Measurements from ENCODE around the gene PWWP2B.
A peak's percentile ranks its signal among the peaks of the same experiment; 100 is the strongest.

PWWP2B gene

GRCh38 chr10:132388891-132389432 is 8.0 kb upstream of the PWWP2B start:
- TF ChIP-seq USF1 (IDR thresholded peaks at IDR 0.05) (peak; percentile 21; the same call in 1 of the 2 replicates), CEBPB (IDR thresholded peaks at IDR 0.05) (no peak), EP300 (IDR thresholded peaks at IDR 0.05; ENCODE audit: borderline replicate concordance) (no peak), ZBTB7A (IDR thresholded peaks at IDR 0.05; ENCODE audit: low read depth) (peak; percentile 72), RAD21 (IDR thresholded peaks at IDR 0.05; ENCODE audit: low read depth) (no peak), EGR1 (IDR thresholded peaks at IDR 0.05) (no peak), TEAD4 (IDR thresholded peaks at IDR 0.05) (no peak), FOXM1 (IDR thresholded peaks at IDR 0.05; ENCODE audit: borderline replicate concordance, low read depth) (no peak), TAF1 (IDR thresholded peaks at IDR 0.05; ENCODE audit: low read depth) (no peak)

DNA sequence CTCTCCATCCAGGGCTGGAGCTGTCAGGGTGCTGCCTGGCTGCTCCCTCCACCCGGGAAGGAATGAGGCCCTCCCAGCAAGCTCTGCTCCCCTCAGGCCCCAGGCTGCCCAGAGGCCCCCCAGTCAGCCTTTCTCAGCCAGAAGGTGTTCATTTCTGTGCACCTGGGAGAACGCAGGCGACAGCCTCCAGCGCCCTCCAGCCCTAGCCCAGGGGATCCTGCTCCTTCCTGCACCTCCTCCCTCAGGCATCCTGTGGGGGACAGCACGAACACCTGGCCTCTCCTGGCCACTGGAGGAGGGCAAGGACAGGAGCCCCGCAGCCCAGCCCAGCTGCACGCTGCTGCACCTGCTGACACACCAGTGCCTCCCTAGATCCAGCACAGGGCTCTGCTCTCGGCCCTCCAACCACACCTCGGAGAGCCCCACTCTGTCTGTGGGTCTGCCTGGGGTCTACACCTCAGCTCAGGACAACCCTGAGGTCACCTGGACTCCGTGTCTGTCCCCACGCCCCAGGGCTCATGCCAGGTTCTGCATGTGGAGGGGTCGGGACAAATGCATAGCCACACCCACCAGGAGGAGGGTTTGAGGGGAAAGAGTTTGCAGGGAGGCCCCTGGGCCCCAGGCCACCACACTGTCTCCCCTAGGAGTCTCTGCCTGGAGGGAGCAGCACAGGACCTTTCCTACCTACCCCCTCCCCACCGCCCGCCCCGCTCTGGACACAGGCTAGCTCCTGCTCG is 7.4 kb upstream of the PWWP2B start:
- no peak for TF ChIP-seq TAF1 (IDR thresholded peaks at IDR 0.05; ENCODE audit: low read depth)
- TF ChIP-seq, protein P1, sequence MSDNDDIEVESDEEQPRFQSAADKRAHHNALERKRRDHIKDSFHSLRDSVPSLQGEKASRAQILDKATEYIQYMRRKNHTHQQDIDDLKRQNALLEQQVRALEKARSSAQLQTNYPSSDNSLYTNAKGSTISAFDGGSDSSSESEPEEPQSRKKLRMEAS (IDR thresholded peaks at IDR 0.05), result peak; percentile 40; the same call in 1 of the 2 replicates
- no peak for TF ChIP-seq CEBPB (IDR thresholded peaks at IDR 0.05)
- no peak for TF ChIP-seq REST (IDR thresholded peaks at IDR 0.05; ENCODE audit: low read depth)
- TF ChIP-seq TEAD4 (IDR thresholded peaks at IDR 0.05), result no peak
- TF ChIP-seq RAD21 (IDR thresholded peaks at IDR 0.05; ENCODE audit: low read depth), result peak; percentile 25; the same call in 1 of the 2 replicates
- TF ChIP-seq ZBTB7A (IDR thresholded peaks at IDR 0.05; ENCODE audit: low read depth), result peak; percentile 27; the same call in 1 of the 2 replicates
- TF ChIP-seq EP300 (IDR thresholded peaks at IDR 0.05; ENCODE audit: borderline replicate concordance), result peak; percentile 34; the same call in 1 of the 2 replicates
- no peak for TF ChIP-seq EGR1 (IDR thresholded peaks at IDR 0.05)
- TF ChIP-seq USF1 (IDR thresholded peaks at IDR 0.05), result 0 out of 2 replicates have a peak, but pooled peaks have one; percentile 15
- TF ChIP-seq YY1 (IDR thresholded peaks at IDR 0.05; ENCODE audit: low read depth), result 0 out of 2 replicates have a peak, but pooled peaks have one; percentile 26
- no peak for TF ChIP-seq CREB1 (IDR thresholded peaks at IDR 0.05; ENCODE audit: low read depth)
- peak; percentile 77 for TF ChIP-seq TCF12 (IDR thresholded peaks at IDR 0.05; ENCODE audit: low read depth)
- TF ChIP-seq FOXM1 (IDR thresholded peaks at IDR 0.05; ENCODE audit: borderline replicate concordance, low read depth), result no peak
- no peak for TF ChIP-seq NFIC (IDR thresholded peaks at IDR 0.05)

DNA sequence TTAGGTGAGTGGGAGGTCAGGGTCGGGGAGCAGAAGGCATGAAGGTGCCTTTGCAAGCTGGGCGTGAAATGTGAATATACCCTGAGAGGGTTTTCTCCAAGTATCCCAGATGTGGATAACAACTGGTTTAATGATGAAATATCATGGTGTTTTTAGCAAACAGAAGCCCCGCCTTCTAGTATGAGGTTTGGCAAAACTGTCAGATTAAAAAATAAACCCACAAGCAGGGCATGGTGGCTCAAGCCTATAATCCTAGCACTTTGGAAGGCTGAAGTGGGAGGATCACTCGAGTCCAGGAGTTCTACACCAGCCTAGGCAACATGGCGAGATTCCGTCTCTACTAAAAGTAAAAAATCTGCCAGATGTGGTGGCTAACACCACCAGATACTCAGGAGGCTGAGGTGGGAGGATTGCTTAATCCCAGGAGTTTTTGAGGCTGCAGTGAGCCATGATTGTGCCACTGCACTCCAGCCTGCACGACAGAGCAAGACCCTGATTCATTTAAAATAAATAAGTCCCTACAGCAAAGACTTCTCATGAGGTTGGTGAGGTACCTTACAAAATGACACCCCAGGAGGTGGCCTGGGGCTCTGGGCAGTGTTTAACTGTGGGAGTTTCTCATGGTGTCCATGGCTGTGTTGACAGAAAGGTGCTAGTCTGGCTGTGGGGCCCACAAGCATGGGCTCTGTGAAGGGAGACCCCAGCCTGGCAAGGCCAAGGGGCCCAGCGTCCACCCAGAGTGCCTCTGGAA is 6.7 kb upstream of the PWWP2B start:
- no peak for TF ChIP-seq EGR1 (IDR thresholded peaks at IDR 0.05)

DNA sequence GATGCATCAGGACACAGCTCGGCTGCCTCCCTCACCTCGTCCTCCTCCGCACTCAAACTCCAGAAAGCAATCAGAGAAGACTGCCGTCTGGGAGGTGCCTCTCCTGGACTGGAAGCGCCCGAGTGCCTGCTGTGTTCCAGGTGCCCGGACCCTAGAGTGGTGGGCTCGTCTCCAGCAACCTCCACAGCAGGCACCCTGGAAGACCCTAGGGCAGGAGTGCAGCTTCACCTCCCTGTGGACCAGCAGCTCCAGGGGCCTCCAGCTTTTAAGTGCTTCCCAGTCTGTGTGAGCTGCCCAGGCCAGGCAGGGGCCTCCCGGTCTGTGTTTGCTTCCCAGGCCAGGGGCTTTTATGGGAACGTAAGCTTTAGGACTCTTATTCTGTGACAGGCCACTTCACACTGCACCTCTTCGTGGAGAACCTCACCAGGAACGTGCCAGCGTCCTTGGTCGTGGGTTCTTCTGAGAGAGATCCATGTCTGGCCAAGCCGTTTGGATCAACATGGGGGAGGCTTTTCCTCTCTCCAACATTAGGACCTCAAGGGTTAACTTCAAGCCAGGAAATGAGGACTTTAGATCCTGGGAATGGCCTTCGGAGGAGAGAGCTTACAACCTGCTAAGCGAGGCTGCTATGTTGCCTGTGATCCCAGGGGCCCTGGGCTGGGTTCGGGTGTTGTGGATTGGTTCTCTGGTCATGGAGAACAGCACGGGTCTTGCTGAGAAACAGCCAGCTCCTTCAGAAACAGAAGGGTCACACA is 5.9 kb upstream of the PWWP2B start:
- TF ChIP-seq TCF12 (IDR thresholded peaks at IDR 0.05; ENCODE audit: low read depth), result no peak

DNA sequence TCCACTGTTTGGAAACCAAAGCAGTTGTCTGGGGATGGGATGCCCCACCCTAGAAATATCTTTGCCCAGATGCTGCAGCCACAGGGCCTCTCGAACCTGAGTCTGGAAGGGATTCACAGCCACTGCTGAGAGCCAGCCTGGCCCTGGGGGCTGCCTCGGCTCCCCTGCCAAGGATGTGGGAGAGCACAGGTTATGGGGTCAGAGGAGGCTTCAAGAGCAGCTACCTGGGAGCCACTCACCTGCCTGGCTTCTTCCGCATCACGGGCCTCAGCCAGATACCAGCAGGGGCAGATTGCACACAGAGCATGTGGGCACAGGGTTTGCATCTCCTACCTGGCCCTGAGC is 5.4 kb upstream of the PWWP2B start:
- TF ChIP-seq USF1 (IDR thresholded peaks at IDR 0.05) (no peak), CREB1 (IDR thresholded peaks at IDR 0.05; ENCODE audit: low read depth) (no peak), YY1 (IDR thresholded peaks at IDR 0.05; ENCODE audit: low read depth) (no peak), TCF12 (IDR thresholded peaks at IDR 0.05; ENCODE audit: low read depth) (no peak), FOXM1 (IDR thresholded peaks at IDR 0.05; ENCODE audit: borderline replicate concordance, low read depth) (no peak)
- TF ChIP-seq, protein P1 (IDR thresholded peaks at IDR 0.05), result no peak

DNA sequence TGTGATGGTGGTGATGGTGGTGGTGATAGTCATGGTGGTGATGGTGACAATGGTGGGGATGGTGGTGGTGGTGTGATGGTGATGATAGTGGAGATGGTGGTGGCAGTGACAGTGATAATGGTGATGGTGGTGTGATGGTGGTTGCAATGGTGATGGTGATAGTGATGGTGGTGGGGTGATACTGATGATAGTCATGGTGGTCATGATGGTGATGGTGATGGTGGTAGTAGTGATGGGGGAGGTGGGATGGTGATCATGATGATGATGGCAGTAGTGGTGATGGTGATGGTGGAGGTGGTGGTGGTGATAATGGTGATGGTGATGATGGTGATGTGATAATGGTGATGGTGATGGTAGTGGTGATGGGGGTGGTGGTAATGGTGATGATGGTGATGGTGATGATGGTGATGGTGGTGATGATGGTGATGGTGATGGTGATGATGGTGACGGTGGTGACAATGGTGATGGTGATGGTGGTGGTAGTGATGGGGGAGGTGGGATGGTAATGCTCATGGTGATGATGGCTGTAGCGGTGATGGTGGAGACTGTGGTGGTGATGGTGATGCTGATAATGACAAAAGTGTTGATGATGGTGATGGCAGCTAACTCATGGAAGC is 4.7 kb upstream of the PWWP2B start:
- TF ChIP-seq NFIC (IDR thresholded peaks at IDR 0.05), result no peak
- TF ChIP-seq ZBTB7A (IDR thresholded peaks at IDR 0.05; ENCODE audit: low read depth), result no peak
- no peak for TF ChIP-seq YY1 (IDR thresholded peaks at IDR 0.05; ENCODE audit: low read depth)
- TF ChIP-seq CEBPB (IDR thresholded peaks at IDR 0.05), result no peak
- TF ChIP-seq FOXM1 (IDR thresholded peaks at IDR 0.05; ENCODE audit: borderline replicate concordance, low read depth), result no peak
- TF ChIP-seq CREB1 (IDR thresholded peaks at IDR 0.05; ENCODE audit: low read depth), result no peak
- no peak for TF ChIP-seq USF1 (IDR thresholded peaks at IDR 0.05)
- TF ChIP-seq RAD21 (IDR thresholded peaks at IDR 0.05; ENCODE audit: low read depth), result no peak
- TF ChIP-seq EP300 (IDR thresholded peaks at IDR 0.05; ENCODE audit: borderline replicate concordance), result no peak
- no peak for TF ChIP-seq REST (IDR thresholded peaks at IDR 0.05; ENCODE audit: low read depth)
- TF ChIP-seq TAF1 (IDR thresholded peaks at IDR 0.05; ENCODE audit: low read depth), result no peak
- TF ChIP-seq TCF12 (IDR thresholded peaks at IDR 0.05; ENCODE audit: low read depth), result no peak
- TF ChIP-seq, protein P1 (IDR thresholded peaks at IDR 0.05), result no peak

All from Ishikawa (cell line).